K562 (cell line): Measurements from ENCODE around the gene MKRN1. TPM values are rescaled to one million over a fixed set of nuclear protein-coding genes. Genes with fewer than 3 reads are reported as not detected.
A peak's percentile ranks its signal among the peaks of the same experiment; 100 is the strongest.
"Not testable (repeated sequence)": the region's sequence is repeated elsewhere in the genome, so short reads cannot be mapped to it uniquely, and the experiment has no call there.

Experiments
- ATAC-seq: fragments of 200-7000 bp; cut with Tn5 transposase; 3 replicates; pipeline ENCODE4 v1.9.1; 2020; ENCODE audit warnings: moderate library complexity
- BruUV-seq: library from RNA; stranded (reverse); fragments of 400-500 nt; replicated peaks from 2 replicates; lab custom pipeline; 2021; lab: Mats Ljungman, UMichigan
- CTCF ChIA-PET: fragments of 300-600 bp; formaldehyde crosslinking; extraction: SDS; loops from one replicate; lab custom pipeline; 2021; ENCODE audit warnings: low intra/inter-chr PET ratio; lab: Yijun Ruan, JAX
- POLR2A ChIA-PET: fragments of 300-600, 350-650 bp; sonication (Branson Sonifier 250); formaldehyde crosslinking; extraction: SDS; loops from one replicate; lab custom pipeline; 2021; ENCODE audit warnings: antibody characterized with exemption, inconsistent platforms; lab: Yijun Ruan, JAX
- DNase-seq, 4 experiments: peaks; one replicate each; pipeline versions ENCODE4 v3.0.0 to v3.0.0-alpha.2; 2011 to 2018; ENCODE audit warnings: low spot score in 3 of 4, mixed read lengths in 3 of 4; ENCODE audit errors: extremely low read depth in 1 of 4
- FAIRE-seq: peaks from 2 replicates; lab custom pipeline; 2011; peaks lifted over from hg19 to GRCh38; lab: Jason Lieb, UNC
- H2AFZ ChIP-seq: 2 replicates; pipeline ENCODE4 v1.6.0; 2011; ENCODE audit warnings: low read depth, low read length, control low read depth, inconsistent platforms
- H3K27ac ChIP-seq: fragments of 200-600 bp; 3 replicates; pipeline ENCODE4 v1.8.0; 2011; ENCODE audit warnings: low read depth, mild to moderate bottlenecking, control low read depth, inconsistent platforms, low read length, moderate library complexity, mixed read lengths; ENCODE audit errors: extremely low read depth
- H3K27me3 ChIP-seq, 2 experiments: fragments of 300-600 bp in 1 of 2; 2 replicates in 1 of 2; 3 replicates in 1 of 2; pipeline versions ENCODE4 v1.6.0 to v1.8.0; 2011; ENCODE audit warnings: inconsistent platforms in 2 of 2, low read length in 2 of 2, mild to moderate bottlenecking in 1 of 2, mixed read lengths in 1 of 2, moderate library complexity in 1 of 2; ENCODE audit not compliant: control insufficient read depth in 2 of 2, insufficient read depth in 2 of 2
- H3K36me3 ChIP-seq: fragments of 300-600 bp; 3 replicates; pipeline ENCODE4 v1.8.0; 2011; ENCODE audit warnings: mild to moderate bottlenecking, low read length, inconsistent platforms; ENCODE audit not compliant: control insufficient read depth, insufficient read depth
- H3K4me1 ChIP-seq, 2 experiments: fragments of 200-600 bp in 1 of 2; replicated peaks in 1 of 2; 2 replicates in 1 of 2; 3 replicates in 1 of 2; pipeline versions ENCODE4 v1.5.1 to v1.8.0; 2011; ENCODE audit warnings: inconsistent platforms in 2 of 2, low read length in 2 of 2, mild to moderate bottlenecking in 1 of 2, mixed read lengths in 1 of 2, moderate library complexity in 1 of 2; ENCODE audit not compliant: control insufficient read depth in 2 of 2, insufficient read depth in 2 of 2
- H3K4me2 ChIP-seq: 2 replicates; pipeline ENCODE4 v1.6.1; 2011; ENCODE audit warnings: low read length, control low read depth, inconsistent platforms, mixed read lengths; ENCODE audit not compliant: insufficient read depth
- H3K4me3 ChIP-seq: fragments of 200-600 bp; sonication (generic), shearing (Covaris generic); 2 replicates; pipeline ENCODE4 v1.5.1; 2016; ENCODE audit warnings: control low read depth, inconsistent platforms
- H3K79me2 ChIP-seq: fragments of 200-600 bp; 3 replicates; pipeline ENCODE4 v1.8.0; 2011; ENCODE audit warnings: low read length, inconsistent platforms; ENCODE audit not compliant: control insufficient read depth, insufficient read depth
- H3K9ac ChIP-seq, 2 experiments: 2 replicates each; pipeline versions ENCODE4 v1.6.0 to v1.6.1; 2011; ENCODE audit warnings: low read depth in 2 of 2, low read length in 2 of 2, control low read depth in 1 of 2, inconsistent platforms in 1 of 2, mild to moderate bottlenecking in 1 of 2, mixed read lengths in 1 of 2; ENCODE audit not compliant: insufficient read depth in 1 of 2
- H3K9me1 ChIP-seq: one replicate; pipeline ENCODE4 v1.6.0; 2011; ENCODE audit warnings: inconsistent platforms, mild to moderate bottlenecking, low read length, moderate library complexity; ENCODE audit not compliant: control insufficient read depth, insufficient read depth
- H3K9me3 ChIP-seq: replicated peaks from 2 replicates; pipeline ENCODE4 v1.5.1; 2011; ENCODE audit warnings: low read depth, low read length, inconsistent platforms; ENCODE audit not compliant: control insufficient read depth, insufficient read depth
- H4K20me1 ChIP-seq: replicated peaks from 2 replicates; pipeline ENCODE4 v1.6.1; 2011; ENCODE audit warnings: low read length, inconsistent platforms, mixed read lengths; ENCODE audit not compliant: control insufficient read depth, insufficient read depth
- CHCHD3 ChIP-seq: fragments of 250-450 bp; sonication (Bioruptor Pico); IDR thresholded peaks from 2 replicates; pipeline ENCODE4 v2.1.2; 2022; ENCODE audit warnings: mild to moderate bottlenecking
- CTBP1 ChIP-seq: fragments of 450-650 bp; IDR thresholded peaks from 2 replicates; pipeline ENCODE4 v1.6.1; 2016; ENCODE audit warnings: borderline replicate concordance
- ELF1 ChIP-seq: fragments of 200-800 bp; sonication (Bioruptor generic); IDR thresholded peaks from 2 replicates; pipeline ENCODE4 v1.6.1; 2016; ENCODE audit warnings: missing genetic modification characterization, missing compliant biosample characterization
- JUND ChIP-seq, 2 experiments: IDR thresholded peaks; 2 replicates in 1 of 2; 3 replicates in 1 of 2; pipeline ENCODE4 v1.6.1; 2011; ENCODE audit warnings: borderline replicate concordance in 2 of 2, low read depth in 2 of 2, low read length in 2 of 2, improper control_type of control experiment in 1 of 2, missing biosample characterization in 1 of 2, missing genetic modification characterization in 1 of 2, missing genetic modification reagents in 1 of 2
- NFRKB ChIP-seq: fragments of 450-650 bp; IDR thresholded peaks from 2 replicates; pipeline ENCODE4 v1.6.1; 2016; ENCODE audit warnings: low read depth
- SOX6 ChIP-seq: fragments of 450-650 bp; IDR thresholded peaks from 2 replicates; pipeline ENCODE4 v1.6.1; 2014; ENCODE audit warnings: mild to moderate bottlenecking
- SPI1 ChIP-seq: IDR thresholded peaks from 2 replicates; pipeline ENCODE4 v1.6.1; 2011; ENCODE audit warnings: low read depth, low read length, control low read depth, borderline replicate concordance
- ZBTB17 ChIP-seq: fragments of 450-650 bp; formaldehyde crosslinking; IDR thresholded peaks from 2 replicates; pipeline ENCODE4 v1.4.0; 2020; ENCODE audit warnings: mild to moderate bottlenecking
- ZEB2 ChIP-seq: fragments of 450-650 bp; IDR thresholded peaks from 2 replicates; pipeline ENCODE4 v1.6.1; 2016
- WGBS: fragments of 100-300 bp; shearing (Covaris generic); methylation state at CpG from one replicate; pipeline ENCODE4 v1.1.6; 2016; ENCODE audit warnings: low coverage, mixed read lengths; ENCODE audit not compliant: insufficient coverage; ENCODE audit errors: missing lambda C conversion rate; 5-methylcytosine and 5-hydroxymethylcytosine counted together
- in situ Hi-C: fragments of 300-500 bp; cut with MboI; formaldehyde crosslinking; loops from 4 replicates; pipeline ENCODE4 v1.15.0; 2018; ENCODE audit warnings: inconsistent platforms, mixed read lengths
- intact Hi-C: fragments of 100-400 bp; cut with micrococcal nuclease; formaldehyde crosslinking; loops from 2 replicates; pipeline ENCODE4 v1.14.2; 2022
- polyA plus RNA-seq, 8 experiments: library from polyadenylated mRNA; depleted of rRNA in 4 of 8; stranded (reverse) in 5 of 8; unstranded in 3 of 8; fragments of >200 nt; fragmentation: Nextera tagmentation in 2 of 8; fragmentation: Illumina TruSeq in 1 of 8; extraction: Ambion mirVana in 2 of 8; extraction: Trizol in 1 of 8; gene quantifications; 2 replicates each; pipeline versions ENCODE4 v1.2.1 to v1.2.3, GENCODE V29; 2011 to 2014; ENCODE audit warnings: inconsistent platforms in 1 of 8, missing spikeins in 1 of 8
- total RNA-seq, 7 experiments: library from RNA; depleted of rRNA in 6 of 7; stranded (reverse); fragments of >200 nt in 6 of 7; fragmentation: Illumina TruSeq in 2 of 7; extraction: Trizol in 2 of 7; gene quantifications; 2 replicates each; pipeline versions ENCODE4 v1.2.1 to v1.2.3, GENCODE V29; 2011 to 2021; ENCODE audit warnings: low replicate concordance in 1 of 7
- TF ChIP-seq, protein P1 (sequence below), 2 experiments: fragments of 450-650 bp in 1 of 2; sonication (generic) in 1 of 2; formaldehyde crosslinking in 1 of 2; IDR thresholded peaks in 1 of 2; conservative IDR thresholded peaks in 1 of 2; 2 replicates each; pipeline versions ENCODE4 v1.6.1 to v1.8.1; 2016 to 2023; ENCODE audit warnings: mild to moderate bottlenecking in 2 of 2, moderate library complexity in 2 of 2, inconsistent platforms in 1 of 2, missing genetic modification reagents in 1 of 2

MKRN1 gene
- total and polyA plus RNA-seq, 9 of the 15 experiments (the other 6 are each of a cell fraction or from before 2014, with no cell fraction given) = 30.5 to 90.3 (median 76.0) TPM

DNA sequence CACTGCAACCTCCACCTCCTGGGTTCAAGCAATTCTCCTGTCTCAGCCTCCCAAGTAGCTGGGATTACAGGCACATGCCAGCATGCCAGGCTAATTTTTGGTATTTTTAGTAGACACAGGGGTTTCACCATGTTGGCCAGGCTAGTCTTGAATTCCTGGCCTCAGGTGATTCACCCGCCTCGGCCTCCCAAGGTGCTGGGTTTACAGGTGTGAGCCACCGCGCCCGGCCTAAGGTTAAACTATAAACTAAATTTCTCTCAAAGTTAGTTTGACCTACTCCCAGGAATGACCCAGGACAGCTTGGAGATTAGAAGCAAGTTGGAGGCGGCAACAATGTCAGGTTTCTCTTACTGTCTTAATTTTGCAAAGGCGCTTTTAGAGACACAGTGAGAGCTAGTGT, 18.5 kb upstream of the MKRN1 start:
- H3K4me2 ChIP-seq, H2AFZ ChIP-seq, ATAC-seq, in situ Hi-C loops, H4K20me1 ChIP-seq, H3K79me2 ChIP-seq, intact Hi-C loops, H3K9me1 ChIP-seq, BruUV-seq, H3K4me3 ChIP-seq, H3K27ac ChIP-seq, H3K36me3 ChIP-seq, H3K4me1 ChIP-seq, FAIRE-seq, H3K27me3 ChIP-seq, H3K9ac ChIP-seq, DNase-seq, CTCF ChIA-PET, H3K9me3 ChIP-seq: not testable (repeated sequence)
- POLR2A ChIA-PET = interaction anchor here (0.6 to 2.0 kb wide), 6 partner anchors 10 to 89 kb away, joined by 3 to 9 read pairs (median 6); no protein-coding TSS in a partner anchor
- WGBS = 87% methylated on average over 7 of the region's 7 CpGs

GRCh38 chr7:140497241-140497769, 18.0 kb upstream of the MKRN1 start:
- DNase-seq = peak in 1 of 4 experiments; percentile 8
- Histone ChIP-seq H3K9me1 (no peaks in the 10 kb centered on the region), H3K9me3 (no peaks in the 10 kb centered on the region)
- WGBS = 59% methylated on average over 5 of the region's 5 CpGs
- 0 out of 2 replicates have a peak, but pooled peaks have one; percentile 16 for TF ChIP-seq ZEB2
- no peak for TF ChIP-seq ZBTB17 (CRISPR knock-in tag)
- peak; percentile 91 for TF ChIP-seq SOX6
- TF ChIP-seq NFRKB = no peak
- no peak for TF ChIP-seq ELF1 (tag)
- TF ChIP-seq CTBP1 = peak; percentile 34; the same call in 1 of the 2 replicates
- TF ChIP-seq JUND (IDR thresholded peaks at IDR 0.05; ENCODE audit: borderline replicate concordance, low read depth, low read length) = peak; percentile 48; the same call in 1 of the 2 replicates
- TF ChIP-seq JUND (tag; IDR thresholded peaks at IDR 0.05; ENCODE audit: borderline replicate concordance, low read depth, low read length) = no peak
- TF ChIP-seq CHCHD3 (CRISPR knock-in tag) = no peak
- 0 out of 2 replicates have a peak, but pooled peaks have one; percentile 29 for TF ChIP-seq SPI1
- TF ChIP-seq, protein P1, sequence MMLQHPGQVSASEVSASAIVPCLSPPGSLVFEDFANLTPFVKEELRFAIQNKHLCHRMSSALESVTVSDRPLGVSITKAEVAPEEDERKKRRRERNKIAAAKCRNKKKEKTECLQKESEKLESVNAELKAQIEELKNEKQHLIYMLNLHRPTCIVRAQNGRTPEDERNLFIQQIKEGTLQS (IDR thresholded peaks at IDR 0.05) = peak; percentile 30; the same call in 1 of the 2 replicates
- TF ChIP-seq, protein P1 (CRISPR knock-in tag; conservative IDR thresholded peaks at IDR 0.05) = no peak
- TF ChIP-seq, all 486 proteins: peak for 6
- ChIA-PET POLR2A (interaction anchor here (0.6 to 2.0 kb wide), 5 partner anchors 9 to 89 kb away, joined by 3 to 9 read pairs (median 5); no protein-coding TSS in a partner anchor), CTCF (interaction anchor here (0.7 kb wide), 1 partner anchor 133 kb away, joined by 3 read pairs; no protein-coding TSS in a partner anchor)
- Histone ChIP-seq H4K20me1 (no peaks in the 10 kb centered on the region), H3K4me3 (no peak overlapping the region), H3K27me3 (no peaks in the 10 kb centered on the region), H3K27ac (no peak overlapping the region), H3K4me1 (peaks cover 4 to 8% of the 10 kb centered on the region in 2 experiments; a peak in 4 of 5 replicates), H3K79me2 (no peaks in the 10 kb centered on the region), H3K4me2 (no peak overlapping the region), H2AFZ (no peak overlapping the region), H3K9ac (no peak overlapping the region), H3K36me3 (no peaks in the 10 kb centered on the region)
- BruUV-seq = no TSS peak
- intact Hi-C loops (no loop called here), in situ Hi-C loops (no loop called here)
- ATAC-seq (no peak), FAIRE-seq (no peak)
